ENCODE results near the gene LNX1.
"Not testable (repeated sequence)": the region's sequence is repeated elsewhere in the genome, so short reads cannot be mapped to it uniquely, and the experiment has no call there.

LNX1 gene

GRCh38 chr4:53453385-53453784 lies 137.9 kb downstream of the LNX1 start:
- no peak for DNase-seq

GRCh38 chr4:53450773-53451172 lies 140.5 kb downstream of the LNX1 start:
- no peak for DNase-seq

GRCh38 chr4:53444954-53445353 lies 146.3 kb downstream of the LNX1 start:
- DNase-seq, result no peak

- DNase-seq, result no peak
These were observed 149.7 kb downstream of the LNX1 start for GRCh38 chr4:53441564-53441963.

GRCh38 chr4:53436251-53436650 lies 155.0 kb downstream of the LNX1 start:
- DNase-seq, result no peak

- DNase-seq, result no peak
These were observed 158.5 kb downstream of the LNX1 start for GRCh38 chr4:53432528-53433424.

GRCh38 chr4:53431052-53431451 lies 160.2 kb downstream of the LNX1 start:
- no peak for DNase-seq

- DNase-seq, result no peak
These were observed 163.9 kb downstream of the LNX1 start for GRCh38 chr4:53427366-53427765.

- no peak for DNase-seq
These were observed 167.0 kb downstream of the LNX1 start for GRCh38 chr4:53424280-53424679.

- no peak for DNase-seq
These were observed 168.9 kb downstream of the LNX1 start for GRCh38 chr4:53422367-53422766.

GRCh38 chr4:53421791-53422190 lies 169.5 kb downstream of the LNX1 start:
- no peak for DNase-seq

GRCh38 chr4:53419208-53419607 lies 172.1 kb downstream of the LNX1 start:
- DNase-seq, result no peak

GRCh38 chr4:53409479-53409878 lies 181.8 kb downstream of the LNX1 start:
- DNase-seq, result not testable (repeated sequence)
